Cerebellar nuclear complex (tissue), 1 donor: Measurements from ENCODE around the gene KIF3A.
"Not testable (repeated sequence)": the region's sequence is repeated elsewhere in the genome, so short reads cannot be mapped to it uniquely, and the experiment has no call there.

ENCODE experiments used
- DNase-seq, 2 experiments: peaks; one replicate each; lab custom pipeline; 2025; lab: John Stamatoyannopoulos, UW

Gene KIF3A

GRCh38 chr5:132718544-132719312, 18.6 kb downstream of the KIF3A start:
- no peak for DNase-seq

GRCh38 chr5:132714456-132715307, 22.7 kb downstream of the KIF3A start:
- DNase-seq = no peak

- DNase-seq = no peak
Observed at GRCh38 chr5:132708645-132709044, 28.7 kb downstream of the KIF3A start.

GRCh38 chr5:132704875-132705274, 32.5 kb downstream of the KIF3A start:
- DNase-seq = no peak

GRCh38 chr5:132695956-132696355, 41.4 kb downstream of the KIF3A start:
- DNase-seq = no peak

GRCh38 chr5:132692632-132692967, 44.7 kb downstream of the KIF3A start:
- no peak for DNase-seq

GRCh38 chr5:132691755-132692631, 45.4 kb downstream of the KIF3A start:
- DNase-seq = not testable (repeated sequence)

- no peak for DNase-seq
Observed at GRCh38 chr5:132690156-132690555, 47.2 kb downstream of the KIF3A start.

GRCh38 chr5:132689513-132689912, 47.8 kb downstream of the KIF3A start:
- no peak for DNase-seq

- DNase-seq = no peak
Observed at GRCh38 chr5:132688536-132689339, 48.6 kb downstream of the KIF3A start.

- no peak for DNase-seq
Observed at GRCh38 chr5:132687995-132688394, 49.4 kb downstream of the KIF3A start.

- no peak for DNase-seq
Observed at GRCh38 chr5:132686193-132686592, 51.2 kb downstream of the KIF3A start.

- DNase-seq = no peak
Observed at GRCh38 chr5:132684922-132685720, 52.2 kb downstream of the KIF3A start.

- no peak for DNase-seq
Observed at GRCh38 chr5:132684491-132684890, 52.9 kb downstream of the KIF3A start.

- no peak for DNase-seq
Observed at GRCh38 chr5:132681983-132682382, 55.4 kb downstream of the KIF3A start.

GRCh38 chr5:132681476-132681831, 55.9 kb downstream of the KIF3A start:
- no peak for DNase-seq

GRCh38 chr5:132680780-132681475, 56.4 kb downstream of the KIF3A start:
- no peak for DNase-seq

- DNase-seq = no peak
Observed at GRCh38 chr5:132679717-132680380, 57.5 kb downstream of the KIF3A start.

GRCh38 chr5:132679166-132679565, 58.2 kb downstream of the KIF3A start:
- no peak for DNase-seq

- DNase-seq = no peak
Observed at GRCh38 chr5:132678735-132679134, 58.6 kb downstream of the KIF3A start.
